B cell (primary cell): ENCODE results near the gene LKAAEAR1. TPM values are rescaled to one million over a fixed set of nuclear protein-coding genes. Genes with fewer than 3 reads are reported as not detected.

Experiments used
- ATAC-seq: fragments of 200-7000 bp; cut with Tn5 transposase; one replicate; pipeline ENCODE4 v1.10.0; 2021; ENCODE audit warnings: low read depth, mild to moderate bottlenecking, moderate number of reproducible peaks, moderate library complexity
- CTCF ChIA-PET: fragments of 350-600 bp; sonication (Branson Sonifier 250); formaldehyde crosslinking; loops from one replicate; lab custom pipeline; 2021; ENCODE audit warnings: antibody characterized with exemption, inconsistent platforms; lab: Charles Lee
- POLR2A ChIA-PET: fragments of 350-600 bp; sonication (Branson Sonifier 250); formaldehyde crosslinking; loops from one replicate; lab custom pipeline; 2021; ENCODE audit warnings: antibody characterized with exemption; lab: Charles Lee
- DNase-seq: peaks from one replicate; pipeline ENCODE4 v3.0.0; 2013
- H2AFZ ChIP-seq: 2 replicates; pipeline ENCODE4 v1.6.1; 2012; ENCODE audit warnings: mild to moderate bottlenecking, low read depth, low read length; ENCODE audit not compliant: insufficient read depth, poor library complexity, severe bottlenecking
- H3K27ac ChIP-seq, 2 donors: 1 replicate in 1 of 2; 2 replicates in 1 of 2; pipeline ENCODE4 v1.5.1; 2012 to 2013; ENCODE audit warnings: low read length in 2 of 2, mild to moderate bottlenecking in 2 of 2, moderate library complexity in 1 of 2
- H3K27me3 ChIP-seq, 4 experiments: fragments of 200-600 bp in 1 of 4; sonication (generic) in 1 of 4; replicated peaks in 1 of 4; 1 replicate in 2 of 4; 2 replicates in 2 of 4; pipeline versions ENCODE4 v1.6.1 to v1.7.0; 2013 to 2016; ENCODE audit warnings: low read length in 3 of 4, mild to moderate bottlenecking in 2 of 4, mixed read lengths in 1 of 4, moderate library complexity in 1 of 4; ENCODE audit not compliant: insufficient read depth in 4 of 4, control insufficient read depth in 3 of 4; ENCODE audit errors: control extremely low read depth in 1 of 4
- H3K36me3 ChIP-seq, 2 experiments: replicated peaks in 1 of 2; 1 replicate in 1 of 2; 2 replicates in 1 of 2; pipeline versions ENCODE4 v1.6.1 to v1.7.1; 2013; ENCODE audit warnings: low read length in 1 of 2; ENCODE audit not compliant: insufficient read depth in 2 of 2, control insufficient read depth in 1 of 2; ENCODE audit errors: control extremely low read depth in 1 of 2, extremely low read depth in 1 of 2
- H3K4me1 ChIP-seq, 2 donors: fragments of 200-600 bp in 1 of 2; sonication (generic) in 1 of 2; 1 replicate in 1 of 2; 2 replicates in 1 of 2; pipeline versions ENCODE4 v1.5.1 to v1.6.1; 2013 to 2017; ENCODE audit warnings: low read length in 2 of 2; ENCODE audit not compliant: control insufficient read depth in 2 of 2, insufficient read depth in 2 of 2
- H3K4me2 ChIP-seq: replicated peaks from 2 replicates; pipeline ENCODE3; 2012; ENCODE audit warnings: mild to moderate bottlenecking, low read depth, low read length; ENCODE audit not compliant: poor library complexity, severe bottlenecking
- H3K4me3 ChIP-seq, 5 experiments: fragments of 200-600 bp in 1 of 5; sonication (generic) in 1 of 5; 1 replicate in 3 of 5; 2 replicates in 2 of 5; pipeline versions ENCODE4 v1.5.1 to v1.7.0; 2011 to 2016; ENCODE audit warnings: low read length in 4 of 5, mild to moderate bottlenecking in 4 of 5, low read depth in 2 of 5, control low read depth in 1 of 5, moderate library complexity in 1 of 5; ENCODE audit not compliant: insufficient read depth in 1 of 5; ENCODE audit errors: control extremely low read depth in 1 of 5, extremely low read depth in 1 of 5
- H3K79me2 ChIP-seq: fragments of 200-600 bp; sonication (generic); one replicate; pipeline ENCODE4 v1.6.0; 2016; ENCODE audit warnings: low read length; ENCODE audit not compliant: control insufficient read depth, insufficient read depth
- H3K9ac ChIP-seq: fragments of 200-600 bp; sonication (generic); 2 replicates; pipeline ENCODE4 v1.6.1; 2017; ENCODE audit warnings: mild to moderate bottlenecking, low read length, moderate library complexity
- H3K9me3 ChIP-seq, 3 donors: one replicate each; pipeline versions ENCODE4 v1.6.1 to v1.7.1; 2013; ENCODE audit warnings: low read length in 2 of 3; ENCODE audit not compliant: control insufficient read depth in 2 of 3, insufficient read depth in 1 of 3; ENCODE audit errors: control extremely low read depth in 1 of 3
- H4K20me1 ChIP-seq: 2 replicates; pipeline ENCODE4 v1.6.0; 2012; ENCODE audit warnings: mild to moderate bottlenecking, low read length; ENCODE audit not compliant: insufficient read depth, control insufficient read depth, poor library complexity, severe bottlenecking
- H3K27ac Mint-ChIP-seq: one replicate; pipeline ENCODE4 v1.8.0; 2021; ENCODE audit warnings: mixed read lengths
- H3K27me3 Mint-ChIP-seq: one replicate; pipeline ENCODE4 v1.8.0; 2021; ENCODE audit warnings: mixed read lengths
- H3K4me1 Mint-ChIP-seq: one replicate; pipeline ENCODE4 v1.8.0; 2021; ENCODE audit warnings: mixed read lengths
- H3K4me3 Mint-ChIP-seq: one replicate; pipeline ENCODE4 v1.8.0; 2021; ENCODE audit warnings: mixed read lengths
- H3K9me3 Mint-ChIP-seq: one replicate; pipeline ENCODE4 v1.8.0; 2022; ENCODE audit warnings: mixed read lengths; ENCODE audit not compliant: insufficient read depth
- EZH2 ChIP-seq: IDR thresholded peaks from 2 replicates; pipeline ENCODE4 v1.6.1; 2012; ENCODE audit warnings: borderline replicate concordance, low read depth, mild to moderate bottlenecking, moderate library complexity, low read length; ENCODE audit not compliant: insufficient read depth, poor library complexity, severe bottlenecking
- WGBS: methylation state at CpG from one replicate; pipeline ENCODE4 v1.1.5; 2013; ENCODE audit warnings: missing lambda C conversion rate; ENCODE audit not compliant: insufficient coverage; 5-methylcytosine and 5-hydroxymethylcytosine counted together
- intact Hi-C: fragments of 100-400 bp; cut with micrococcal nuclease; formaldehyde crosslinking; loops from one replicate; pipeline ENCODE4 v1.10.0; 2022
- polyA plus RNA-seq: library from polyadenylated mRNA; depleted of rRNA; stranded (reverse); fragments of >200 nt; gene quantifications from 2 replicates; pipeline ENCODE4 v1.2.3, GENCODE V29; 2012
- total RNA-seq, 2 donors: library from RNA; stranded (reverse); fragments of 120-200 nt in 1 of 2; gene quantifications; 1 replicate in 1 of 2; 2 replicates in 1 of 2; pipeline versions ENCODE4 v1.2.3 to v1.2.4, GENCODE V29; 2013 to 2022
- TF ChIP-seq, protein P1 (sequence below): fragments of 200-600 bp; IDR thresholded peaks from one replicate; pipeline ENCODE4 v1.8.0; 2022; ENCODE audit warnings: antibody characterized with exemption, mild to moderate bottlenecking

LKAAEAR1 gene
- total and polyA plus RNA-seq, 2 donors (not counting 1 experiment from before 2014, with no cell fraction given), result 1.9 TPM; not detected in 1

GRCh38 chr20:64083378-64083803 is 807 bp downstream of the LKAAEAR1 start:
- peak overlapping the region; percentile 69 for H2AFZ ChIP-seq
- H4K20me1 ChIP-seq, result peaks cover 23% of the 10 kb centered on the region
- TF ChIP-seq, protein P1, sequence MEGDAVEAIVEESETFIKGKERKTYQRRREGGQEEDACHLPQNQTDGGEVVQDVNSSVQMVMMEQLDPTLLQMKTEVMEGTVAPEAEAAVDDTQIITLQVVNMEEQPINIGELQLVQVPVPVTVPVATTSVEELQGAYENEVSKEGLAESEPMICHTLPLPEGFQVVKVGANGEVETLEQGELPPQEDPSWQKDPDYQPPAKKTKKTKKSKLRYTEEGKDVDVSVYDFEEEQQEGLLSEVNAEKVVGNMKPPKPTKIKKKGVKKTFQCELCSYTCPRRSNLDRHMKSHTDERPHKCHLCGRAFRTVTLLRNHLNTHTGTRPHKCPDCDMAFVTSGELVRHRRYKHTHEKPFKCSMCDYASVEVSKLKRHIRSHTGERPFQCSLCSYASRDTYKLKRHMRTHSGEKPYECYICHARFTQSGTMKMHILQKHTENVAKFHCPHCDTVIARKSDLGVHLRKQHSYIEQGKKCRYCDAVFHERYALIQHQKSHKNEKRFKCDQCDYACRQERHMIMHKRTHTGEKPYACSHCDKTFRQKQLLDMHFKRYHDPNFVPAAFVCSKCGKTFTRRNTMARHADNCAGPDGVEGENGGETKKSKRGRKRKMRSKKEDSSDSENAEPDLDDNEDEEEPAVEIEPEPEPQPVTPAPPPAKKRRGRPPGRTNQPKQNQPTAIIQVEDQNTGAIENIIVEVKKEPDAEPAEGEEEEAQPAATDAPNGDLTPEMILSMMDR, result peak; percentile 69
- no peak for TF ChIP-seq EZH2
- Mint-ChIP-seq H3K4me3 (peak overlapping the region; percentile 87), H3K4me1 (peaks cover 39% of the 10 kb centered on the region), H3K27ac (peak overlapping the region; percentile 76), H3K27me3 (peaks cover 5% of the 10 kb centered on the region), H3K9me3 (no peaks in the 10 kb centered on the region)
- no peaks in the 10 kb centered on the region for H3K36me3 ChIP-seq
- ChIA-PET POLR2A (interaction anchor here (0.7 to 2.7 kb wide), 6 partner anchors 16 to 45 kb away, joined by 3 to 21 read pairs (median 4); partner anchors contain the start of genes NPBWR2 and TCEA2), CTCF (interaction anchor here (0.7 to 11.8 kb wide), 16 partner anchors 13 to 217 kb away, joined by 3 to 220 read pairs (median 6); partner anchors contain the start of genes NPBWR2, SAMD10 and TCEA2)
- H3K27ac ChIP-seq, result no peak overlapping the region
- H3K9me3 ChIP-seq, result peaks cover 0 to 16% (median 0%) of the 10 kb centered on the region in 3 donors
- peak; percentile 34 for ATAC-seq
- peaks cover 0 to 11% (median 3%) of the 10 kb centered on the region in 4 experiments for H3K27me3 ChIP-seq
- intact Hi-C loops, result loop anchor here (1.0 to 5.0 kb wide), 4 partner anchors 17 to 101 kb away; partner anchors contain the start of gene PRPF6
- DNase-seq, result peak; percentile 85
- H3K4me2 ChIP-seq, result peak overlapping the region; percentile 96
- H3K9ac ChIP-seq, result peak overlapping the region; percentile 61
- peaks cover 7% of the 10 kb centered on the region for H3K79me2 ChIP-seq
- H3K4me1 ChIP-seq, result peaks cover 40 to 44% of the 10 kb centered on the region in 2 donors
- peak overlapping the region in 4 of 5 experiments; percentile 32 to 62 (median 56) for H3K4me3 ChIP-seq
- WGBS, result under 1% methylated on average over 52 of the region's 52 CpGs
